T-cell (primary cell): ENCODE measurements around the gene CHI3L2. TPM values are rescaled to one million over a fixed set of nuclear protein-coding genes. Genes with fewer than 3 reads are reported as not detected.
A peak's percentile ranks its signal among the peaks of the same experiment; 100 is the strongest.
"Not testable (repeated sequence)": the region's sequence is repeated elsewhere in the genome, so short reads cannot be mapped to it uniquely, and the experiment has no call there.

Experiments used
- ATAC-seq, 4 experiments: fragments of 200-7000 bp in 3 of 4; fragments of 150-1000 bp in 1 of 4; cut with Tn5 transposase; replicated peaks in 1 of 4; 1 replicate in 3 of 4; 2 replicates in 1 of 4; pipeline ENCODE4 v1.10.0; 2021; ENCODE audit warnings: moderate library complexity in 3 of 4, mild to moderate bottlenecking in 2 of 4, moderate number of reproducible peaks in 1 of 4
- CTCF ChIA-PET, 2 donors: fragments of 300-600 bp; sonication (Branson Sonifier 250); formaldehyde crosslinking; loops; one replicate each; lab custom pipeline; 2022; ENCODE audit warnings: antibody characterized with exemption in 2 of 2; lab: Charles Lee
- POLR2A ChIA-PET, 2 donors: fragments of 300-600 bp; sonication (Branson Sonifier 250); formaldehyde crosslinking; loops; one replicate each; lab custom pipeline; 2022; ENCODE audit warnings: antibody characterized with exemption in 2 of 2; lab: Charles Lee
- DNase-seq, 35 experiments: peaks; one replicate each; pipeline versions ENCODE4 v3.0.0 to v3.0.0-alpha.2; 2013 to 2023
- H3K27ac ChIP-seq: one replicate; pipeline ENCODE4 v1.5.1; 2013; ENCODE audit warnings: low read length
- H3K27me3 ChIP-seq, 2 experiments: replicated peaks in 1 of 2; 1 replicate in 1 of 2; 2 replicates in 1 of 2; pipeline versions ENCODE4 v1.6.1 to v1.7.0; 2013; ENCODE audit warnings: low read length in 1 of 2, mixed read lengths in 1 of 2; ENCODE audit not compliant: control insufficient read depth in 2 of 2, insufficient read depth in 2 of 2; ENCODE audit errors: extremely low read depth in 1 of 2
- H3K36me3 ChIP-seq, 2 donors: 1 replicate in 1 of 2; 2 replicates in 1 of 2; pipeline versions ENCODE4 v1.6.1 to v1.7.0; 2013; ENCODE audit warnings: low read length in 1 of 2; ENCODE audit not compliant: control insufficient read depth in 2 of 2, insufficient read depth in 1 of 2; ENCODE audit errors: extremely low read depth in 1 of 2
- H3K4me1 ChIP-seq, 2 experiments: 1 replicate in 1 of 2; 2 replicates in 1 of 2; pipeline versions ENCODE4 v1.6.1 to v1.7.0; 2013; ENCODE audit warnings: low read length in 2 of 2, mixed read lengths in 1 of 2; ENCODE audit not compliant: insufficient read depth in 2 of 2, control insufficient read depth in 1 of 2; ENCODE audit errors: extremely low read depth in 1 of 2
- H3K4me3 ChIP-seq, 2 donors: 1 replicate in 1 of 2; 2 replicates in 1 of 2; pipeline versions ENCODE4 v1.5.1 to v1.7.0; 2013; ENCODE audit warnings: mild to moderate bottlenecking in 2 of 2, low read length in 1 of 2, moderate library complexity in 1 of 2; ENCODE audit not compliant: control insufficient read depth in 1 of 2; ENCODE audit errors: extremely low read depth in 1 of 2
- H3K9me3 ChIP-seq: 2 replicates; pipeline ENCODE4 v1.7.0; 2013
- H3K27ac Mint-ChIP-seq, 2 donors: one replicate each; pipeline ENCODE4 v1.8.0; 2020 to 2021; ENCODE audit warnings: mild to moderate bottlenecking in 2 of 2, mixed read lengths in 2 of 2
- H3K27me3 Mint-ChIP-seq, 2 donors: one replicate each; pipeline ENCODE4 v1.8.0; 2021 to 2022; ENCODE audit warnings: mixed read lengths in 2 of 2
- H3K36me3 Mint-ChIP-seq: one replicate; pipeline ENCODE4 v1.8.0; 2021; ENCODE audit warnings: mixed read lengths
- H3K4me1 Mint-ChIP-seq, 3 donors: one replicate each; pipeline ENCODE4 v1.8.0; 2020 to 2022; ENCODE audit warnings: mixed read lengths in 3 of 3, mild to moderate bottlenecking in 1 of 3
- H3K4me3 Mint-ChIP-seq, 3 donors: one replicate each; pipeline ENCODE4 v1.8.0; 2020 to 2022; ENCODE audit warnings: mild to moderate bottlenecking in 3 of 3, mixed read lengths in 3 of 3, moderate library complexity in 3 of 3
- H3K9me3 Mint-ChIP-seq, 3 donors: one replicate each; pipeline ENCODE4 v1.8.0; 2020 to 2022; ENCODE audit warnings: mixed read lengths in 3 of 3
- WGBS: methylation state at CpG from one replicate; pipeline ENCODE4 v1.1.5; 2013; ENCODE audit warnings: missing lambda C conversion rate; ENCODE audit not compliant: insufficient coverage; 5-methylcytosine and 5-hydroxymethylcytosine counted together
- total RNA-seq, 35 experiments: library from RNA in 6 of 35; stranded (reverse) in 6 of 35; fragments of 120-200 nt in 1 of 35; gene quantifications; one replicate each; pipeline versions ENCODE4 v1.2.1 to v1.2.4 and lab custom pipeline; 2013 to 2026

CHI3L2 gene
- total RNA-seq, 5 donors from 2014 or later (not counting 1 experiment from before 2014, with no cell fraction given) = 3.6 to 28.1 (median 10.9) TPM

DNA sequence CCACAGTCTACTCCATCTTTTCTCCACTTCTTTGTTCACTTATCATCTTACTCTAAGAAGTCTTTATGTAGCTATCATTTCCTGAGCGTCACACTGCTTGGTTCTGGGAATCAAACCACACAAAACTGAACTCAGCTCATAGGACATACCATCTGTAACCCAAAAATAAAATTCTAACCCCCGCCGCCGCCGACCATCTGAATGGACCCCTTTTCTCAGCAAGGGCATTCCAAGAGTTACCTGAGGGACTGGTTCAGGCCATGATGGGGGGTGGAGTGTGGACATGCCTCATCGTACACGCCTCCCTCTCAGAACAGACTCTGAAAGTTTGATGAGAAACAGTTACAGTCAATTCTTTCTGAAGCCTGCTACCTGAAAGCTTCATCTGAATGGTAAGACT is 12.6 kb upstream of the CHI3L2 start:
- DNase-seq = peak in 24 of 35 experiments; percentile 22 to 63 (median 44)
- peaks cover 55 to 77% of the 10 kb centered on the region in 2 experiments for H3K4me1 ChIP-seq
- H3K36me3 ChIP-seq = no peaks in the 10 kb centered on the region
- H3K36me3 Mint-ChIP-seq = no peaks in the 10 kb centered on the region
- CTCF ChIA-PET = interaction anchor here (0.5 to 1.4 kb wide), 5 partner anchors 8 to 43 kb away, joined by 3 to 18 read pairs (median 5); no protein-coding TSS in a partner anchor
- H3K4me3 ChIP-seq = no peak overlapping the region
- peak overlapping the region; percentile 95 to 96 for H3K27ac Mint-ChIP-seq
- no peaks in the 10 kb centered on the region for H3K9me3 ChIP-seq
- peaks cover 0 to 2% of the 10 kb centered on the region in 2 donors for H3K27me3 Mint-ChIP-seq
- H3K27me3 ChIP-seq = no peaks in the 10 kb centered on the region
- POLR2A ChIA-PET = interaction anchor here (0.6 to 1.7 kb wide), 6 partner anchors 9 to 168 kb away, joined by 3 to 17 read pairs (median 6); no protein-coding TSS in a partner anchor
- ATAC-seq = peak in 1 of 4 experiments; percentile 63
- peak overlapping the region; percentile 62 to 81 (median 63) for H3K4me3 Mint-ChIP-seq
- 17% methylated on average over 1 of the region's 7 CpGs for WGBS
- H3K27ac ChIP-seq = peak overlapping the region; percentile 87
- H3K4me1 Mint-ChIP-seq = peaks cover 82 to 92% (median 88%) of the 10 kb centered on the region in 3 donors
- H3K9me3 Mint-ChIP-seq = peaks cover 0 to 11% (median 9%) of the 10 kb centered on the region in 3 donors

DNA sequence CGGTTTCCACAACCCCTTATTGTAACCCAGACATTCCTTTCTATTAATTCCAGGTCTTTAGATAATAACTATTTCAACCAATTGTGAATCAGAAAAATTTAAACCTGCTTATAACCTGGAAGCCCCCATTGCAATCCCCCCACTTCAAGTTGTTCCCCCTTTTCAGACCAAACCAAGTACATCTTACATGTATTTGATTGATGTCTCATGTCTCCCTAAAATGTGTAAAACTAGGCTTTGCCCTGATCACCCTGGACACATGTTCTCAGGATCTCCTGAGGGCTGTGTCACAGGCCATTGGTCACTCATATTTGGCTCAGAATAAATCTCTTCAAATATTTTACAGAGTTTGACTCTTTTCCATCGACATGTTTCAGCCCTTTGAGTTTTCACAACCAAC is 12.2 kb upstream of the CHI3L2 start:
- not testable (repeated sequence) for H3K27me3 ChIP-seq, ATAC-seq, H3K36me3 Mint-ChIP-seq, H3K4me3 ChIP-seq, H3K9me3 ChIP-seq, H3K27me3 Mint-ChIP-seq, H3K36me3 ChIP-seq
- Mint-ChIP-seq H3K4me1 (peaks cover 82 to 92% (median 89%) of the 10 kb centered on the region in 3 donors), H3K9me3 (peaks cover 0 to 11% (median 9%) of the 10 kb centered on the region in 3 donors), H3K27ac (peak overlapping the region; percentile 95 to 96), H3K4me3 (peak overlapping the region; percentile 62 to 81 (median 63))
- peak in 1 of 35 experiments; percentile 19 for DNase-seq
- Histone ChIP-seq H3K4me1 (peaks cover 59 to 81% of the 10 kb centered on the region in 2 experiments), H3K27ac (peak overlapping the region; percentile 87)
- POLR2A ChIA-PET = interaction anchor here (0.6 to 1.7 kb wide), 7 partner anchors 14 to 533 kb away, joined by 3 to 17 read pairs (median 3); no protein-coding TSS in a partner anchor
- WGBS = 0% methylated on average over 1 of the region's 2 CpGs
- CTCF ChIA-PET = interaction anchor here (0.6 to 1.4 kb wide), 12 partner anchors 8 to 595 kb away, joined by 3 to 18 read pairs (median 6); no protein-coding TSS in a partner anchor

DNA sequence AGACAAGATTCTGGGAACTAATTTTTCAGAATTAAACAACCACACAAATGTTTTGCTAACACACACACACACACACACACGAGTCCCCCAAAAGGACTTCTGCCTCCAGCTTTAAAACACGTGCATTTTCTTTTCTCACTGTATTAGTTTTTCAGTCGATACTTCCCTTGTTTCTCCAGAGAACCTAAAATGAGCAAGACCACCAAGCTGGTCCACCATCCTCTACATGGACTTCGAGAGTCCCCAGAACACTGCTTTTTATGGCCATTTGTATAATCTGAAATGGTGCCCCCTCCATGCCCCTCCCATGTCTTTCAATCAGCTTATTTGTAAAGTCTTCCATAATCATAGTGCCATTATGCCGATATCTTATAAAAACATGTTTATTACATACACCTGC is 10.8 kb upstream of the CHI3L2 start:
- Histone ChIP-seq H3K27ac (peak overlapping the region; percentile 87), H3K4me3 (no peak overlapping the region), H3K27me3 (no peaks in the 10 kb centered on the region), H3K4me1 (peaks cover 71 to 96% of the 10 kb centered on the region in 2 experiments), H3K9me3 (no peaks in the 10 kb centered on the region), H3K36me3 (no peaks in the 10 kb centered on the region)
- DNase-seq (no peak), ATAC-seq (no peak)
- Mint-ChIP-seq H3K9me3 (peaks cover 0 to 11% (median 9%) of the 10 kb centered on the region in 3 donors), H3K27me3 (peaks cover 0 to 2% of the 10 kb centered on the region in 2 donors), H3K4me3 (peak overlapping the region; percentile 62 to 81 (median 63)), H3K36me3 (no peaks in the 10 kb centered on the region), H3K27ac (peak overlapping the region; percentile 95 to 96), H3K4me1 (peaks cover 93 to 99% (median 97%) of the 10 kb centered on the region in 3 donors)
- CTCF ChIA-PET = interaction anchor here in 1 of 2 donors (1.4 to 5.6 kb wide), 2 partner anchors 19 to 118 kb away, joined by 3 to 50 read pairs; partner anchors contain the start of gene DENND2D
- WGBS = 8% methylated on average over 2 of the region's 5 CpGs
- POLR2A ChIA-PET = interaction anchor here in 1 of 2 donors (0.7 kb wide), 1 partner anchor 13 kb away, joined by 3 read pairs; no protein-coding TSS in a partner anchor

DNA sequence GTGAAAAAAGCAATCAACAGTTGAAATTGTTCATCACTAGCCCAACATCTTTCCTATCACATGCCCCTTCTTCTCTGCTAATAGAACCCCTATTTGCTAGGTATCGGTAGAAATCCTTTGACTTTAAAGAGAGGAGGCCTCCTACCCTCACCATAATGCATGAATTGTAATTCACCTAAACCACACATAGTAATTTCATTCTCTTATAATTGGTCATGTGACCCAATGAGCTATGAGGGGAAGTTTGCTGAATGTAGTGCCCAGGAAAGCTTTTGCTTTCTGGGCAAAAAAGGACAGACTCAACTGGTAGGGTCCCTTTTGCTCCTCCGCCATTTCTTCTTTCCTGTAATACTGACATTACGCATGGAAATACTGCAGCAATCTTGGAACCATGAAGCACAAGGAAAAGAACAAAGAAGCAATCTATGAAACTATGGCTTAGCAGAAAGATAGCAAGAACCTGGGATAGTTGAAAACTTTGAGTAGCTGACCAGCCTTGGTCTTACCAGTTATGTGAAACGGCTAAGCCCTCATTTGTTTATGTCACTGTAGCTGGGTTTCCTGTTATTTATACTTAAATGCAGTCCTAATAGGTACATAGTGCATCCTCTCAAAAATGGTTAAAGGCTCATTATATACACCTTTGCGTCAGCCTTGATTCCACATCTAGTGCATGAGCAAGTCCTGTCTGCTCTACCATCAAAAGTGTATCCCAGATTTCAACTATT is 10.2 kb upstream of the CHI3L2 start:
- H3K36me3 ChIP-seq = no peaks in the 10 kb centered on the region
- peaks cover 0 to 2% of the 10 kb centered on the region in 2 donors for H3K27me3 Mint-ChIP-seq
- ChIA-PET CTCF (interaction anchor here (0.5 to 5.6 kb wide), 3 partner anchors 20 to 1476 kb away, joined by 3 to 50 read pairs (median 3); partner anchors contain the start of gene DENND2D (in 1 of the 2)), POLR2A (interaction anchor here in 1 of 2 donors (0.5 to 0.7 kb wide), 4 partner anchors 13 to 430 kb away, joined by 3 to 4 read pairs (median 4); no protein-coding TSS in a partner anchor)
- no peak for ATAC-seq
- DNase-seq = no peak
- H3K27me3 ChIP-seq = no peaks in the 10 kb centered on the region
- peak overlapping the region; percentile 95 to 96 for H3K27ac Mint-ChIP-seq
- H3K36me3 Mint-ChIP-seq = no peaks in the 10 kb centered on the region
- H3K9me3 ChIP-seq = no peaks in the 10 kb centered on the region
- peaks cover 0 to 11% (median 9%) of the 10 kb centered on the region in 3 donors for H3K9me3 Mint-ChIP-seq
- H3K4me3 Mint-ChIP-seq = peak overlapping the region; percentile 62 to 81 (median 63)
- WGBS = 100% methylated on average over 1 of the region's 5 CpGs
- peaks cover 98 to 100% (median 99%) of the 10 kb centered on the region in 3 donors for H3K4me1 Mint-ChIP-seq
- H3K4me1 ChIP-seq = peaks cover 77 to 99% of the 10 kb centered on the region in 2 experiments
- no peak overlapping the region for H3K4me3 ChIP-seq
- H3K27ac ChIP-seq = peak overlapping the region; percentile 87

DNA sequence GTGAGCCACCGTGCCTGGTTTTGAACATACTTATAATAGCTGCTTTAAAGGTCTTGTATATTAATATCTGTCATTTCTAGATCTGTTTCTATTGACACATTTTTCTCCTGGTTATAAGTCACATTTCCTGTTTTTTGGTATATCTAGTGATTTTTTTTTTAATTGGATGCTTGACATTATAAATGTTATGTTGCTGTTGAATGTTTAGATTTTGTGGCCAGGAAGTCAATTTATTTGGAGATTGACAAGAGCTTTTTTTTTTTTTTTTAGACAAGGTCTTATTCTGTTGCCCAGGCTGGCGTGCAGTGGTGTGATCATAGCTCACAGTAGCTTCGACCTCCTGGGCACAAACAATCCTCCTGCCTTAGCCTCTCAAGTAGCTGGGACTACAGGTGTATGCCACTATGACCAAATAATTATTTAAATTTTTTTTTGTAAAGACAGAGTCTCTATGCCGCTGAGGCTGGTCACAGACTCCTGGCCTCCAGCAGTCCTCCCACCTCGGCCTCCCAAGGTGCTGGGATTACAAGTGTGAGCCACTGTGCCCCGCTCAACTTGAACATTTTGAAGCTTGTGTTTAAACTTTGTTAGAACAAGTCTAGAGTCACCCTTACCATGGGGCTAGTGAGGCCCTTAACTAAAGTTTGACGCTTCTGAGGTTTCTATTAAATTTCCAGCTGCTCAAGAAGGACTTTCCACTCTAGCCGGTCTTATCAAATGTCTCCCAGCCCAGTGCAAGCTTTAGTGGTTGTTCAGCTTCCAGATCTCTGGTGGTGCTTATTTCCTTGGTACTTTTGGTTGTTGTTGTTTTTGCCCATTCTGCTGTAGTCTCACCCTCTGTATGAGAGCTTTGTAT is 8.6 kb upstream of the CHI3L2 start:
- peaks cover 78 to 96% of the 10 kb centered on the region in 2 experiments for H3K4me1 ChIP-seq
- peak overlapping the region; percentile 95 to 96 for H3K27ac Mint-ChIP-seq
- DNase-seq (peak in 1 of 35 experiments; percentile 5), ATAC-seq (no peak)
- no peaks in the 10 kb centered on the region for H3K27me3 ChIP-seq
- H3K4me1 Mint-ChIP-seq = peaks cover 96 to 100% (median 97%) of the 10 kb centered on the region in 3 donors
- H3K9me3 ChIP-seq = no peaks in the 10 kb centered on the region
- peak overlapping the region in 2 of 3 donors; percentile 29 to 81 for H3K4me3 Mint-ChIP-seq
- ChIA-PET CTCF (interaction anchor here (0.8 to 5.6 kb wide), 7 partner anchors 12 to 182 kb away, joined by 3 to 50 read pairs (median 4); partner anchors contain the start of gene DENND2D (in 1 of the 2)), POLR2A (interaction anchor here (0.6 to 1.3 kb wide), 12 partner anchors 11 to 548 kb away, joined by 3 to 6 read pairs (median 4); no protein-coding TSS in a partner anchor)
- no peaks in the 10 kb centered on the region for H3K36me3 ChIP-seq
- H3K9me3 Mint-ChIP-seq = peaks cover 0 to 11% (median 9%) of the 10 kb centered on the region in 3 donors
- WGBS = 72% methylated on average over 3 of the region's 8 CpGs
- peak overlapping the region; percentile 87 for H3K27ac ChIP-seq
- no peaks in the 10 kb centered on the region for H3K36me3 Mint-ChIP-seq
- H3K4me3 ChIP-seq = peak overlapping the region in 1 of 2 donors; percentile 5
- peaks cover 0 to 2% of the 10 kb centered on the region in 2 donors for H3K27me3 Mint-ChIP-seq
